DOHH2 (cell line): Measurements from ENCODE around the gene HHATL.

Source experiments
- H3F3A ChIP-seq: fragments of 200-600 bp; sonication (generic), shearing (Covaris generic); 2 replicates; pipeline ENCODE4 v1.6.0; 2016; ENCODE audit warnings: antibody characterized with exemption, mild to moderate bottlenecking; ENCODE audit not compliant: control insufficient read depth, insufficient read depth
- H3K27ac ChIP-seq: fragments of 200-600 bp; sonication (generic); 2 replicates; pipeline ENCODE4 v1.5.1; 2014; ENCODE audit warnings: low read depth, mild to moderate bottlenecking, low read length, moderate library complexity
- H3K27me3 ChIP-seq: fragments of 200-600 bp; sonication (generic); 2 replicates; pipeline ENCODE4 v1.6.1; 2014; ENCODE audit warnings: mild to moderate bottlenecking, low read length, mixed read lengths; ENCODE audit not compliant: control insufficient read depth
- H3K36me3 ChIP-seq: fragments of 200-600 bp; sonication (generic); 2 replicates; pipeline ENCODE4 v1.6.1; 2014; ENCODE audit warnings: mild to moderate bottlenecking, low read length, moderate library complexity, mixed read lengths; ENCODE audit not compliant: control insufficient read depth
- H3K4me1 ChIP-seq: fragments of 200-600 bp; sonication (generic); 2 replicates; pipeline ENCODE4 v1.6.1; 2014; ENCODE audit warnings: mild to moderate bottlenecking, low read length, mixed read lengths; ENCODE audit not compliant: control insufficient read depth
- H3K4me2 ChIP-seq: fragments of 200-600 bp; sonication (generic); 2 replicates; pipeline ENCODE4 v1.6.0; 2014; ENCODE audit warnings: mild to moderate bottlenecking, low read length, moderate library complexity
- H3K4me3 ChIP-seq: fragments of 200-600 bp; sonication (generic); 2 replicates; pipeline ENCODE4 v1.5.1; 2014; ENCODE audit warnings: mild to moderate bottlenecking, low read length, mixed read lengths
- H3K79me2 ChIP-seq: fragments of 200-600 bp; sonication (generic); 2 replicates; pipeline ENCODE4 v1.6.1; 2014; ENCODE audit warnings: mild to moderate bottlenecking, low read length, mixed read lengths; ENCODE audit not compliant: control insufficient read depth
- H3K9me2 ChIP-seq: fragments of 200-600 bp; sonication (generic); replicated peaks from 2 replicates; pipeline ENCODE4 v1.6.1; 2014; ENCODE audit warnings: mild to moderate bottlenecking, low read length, mixed read lengths; ENCODE audit not compliant: control insufficient read depth
- H3K9me3 ChIP-seq: fragments of 200-600 bp; sonication (generic); 2 replicates; pipeline ENCODE4 v1.6.1; 2014; ENCODE audit warnings: antibody characterized with exemption, low read length, mixed read lengths; ENCODE audit not compliant: control insufficient read depth, insufficient read depth
- H4K20me1 ChIP-seq: fragments of 200-600 bp; sonication (generic); 2 replicates; pipeline ENCODE4 v1.6.0; 2014; ENCODE audit warnings: low read depth, mild to moderate bottlenecking, antibody characterized with exemption, low read length, moderate library complexity; ENCODE audit not compliant: control insufficient read depth, insufficient read depth
- CTCF ChIP-seq: fragments of 200-600 bp; sonication (generic); IDR thresholded peaks from one replicate; pipeline ENCODE4 v1.5.1; 2014; ENCODE audit warnings: antibody characterized with exemption, mild to moderate bottlenecking, low read depth, low read length; ENCODE audit not compliant: poor library complexity, severe bottlenecking
- EZH2phosphoT487 ChIP-seq: fragments of 200-600 bp; sonication (generic); IDR thresholded peaks from 2 replicates; pipeline ENCODE4 v1.6.1; 2017; ENCODE audit warnings: borderline replicate concordance, mild to moderate bottlenecking, antibody characterized with exemption, low read length, moderate library complexity, mixed read lengths

Gene HHATL

GRCh38 chr3:42746455-42747450, 44.2 kb upstream of the HHATL start:
- Histone ChIP-seq H3K9me2 (no peaks in the 10 kb centered on the region), H3K4me1 (no peaks in the 10 kb centered on the region), H3K4me2 (no peak overlapping the region), H3K27me3 (no peaks in the 10 kb centered on the region), H4K20me1 (no peaks in the 10 kb centered on the region), H3K36me3 (no peaks in the 10 kb centered on the region), H3K79me2 (no peaks in the 10 kb centered on the region), H3K27ac (no peak overlapping the region), H3F3A (no peaks in the 10 kb centered on the region), H3K4me3 (no peak overlapping the region), H3K9me3 (no peaks in the 10 kb centered on the region)
- TF ChIP-seq EZH2phosphoT487: no peak
- no peak for TF ChIP-seq CTCF

GRCh38 chr3:42745776-42746454, 43.3 kb upstream of the HHATL start:
- Histone ChIP-seq H3K9me3 (no peaks in the 10 kb centered on the region), H3K79me2 (no peaks in the 10 kb centered on the region), H3K27me3 (no peaks in the 10 kb centered on the region), H3F3A (no peaks in the 10 kb centered on the region), H3K4me3 (no peak overlapping the region), H4K20me1 (no peaks in the 10 kb centered on the region), H3K4me1 (no peaks in the 10 kb centered on the region), H3K4me2 (no peak overlapping the region), H3K9me2 (no peaks in the 10 kb centered on the region), H3K36me3 (no peaks in the 10 kb centered on the region), H3K27ac (no peak overlapping the region)
- TF ChIP-seq EZH2phosphoT487: no peak
- no peak for TF ChIP-seq CTCF

GRCh38 chr3:42745291-42745745, 42.7 kb upstream of the HHATL start:
- H3K27me3 ChIP-seq: no peaks in the 10 kb centered on the region
- H3K4me2 ChIP-seq: no peak overlapping the region
- H3K4me1 ChIP-seq: no peaks in the 10 kb centered on the region
- H3K9me3 ChIP-seq: no peaks in the 10 kb centered on the region
- no peaks in the 10 kb centered on the region for H3F3A ChIP-seq
- H4K20me1 ChIP-seq: no peaks in the 10 kb centered on the region
- no peaks in the 10 kb centered on the region for H3K9me2 ChIP-seq
- no peak overlapping the region for H3K4me3 ChIP-seq
- no peaks in the 10 kb centered on the region for H3K36me3 ChIP-seq
- no peak overlapping the region for H3K27ac ChIP-seq
- TF ChIP-seq CTCF (no peak), EZH2phosphoT487 (no peak)
- H3K79me2 ChIP-seq: no peaks in the 10 kb centered on the region
